GM12878 (cell line): ENCODE measurements around the gene B4GALT3. TPM values are rescaled to one million over a fixed set of nuclear protein-coding genes. Genes with fewer than 3 reads are reported as not detected.

Source experiments
- ATAC-seq: fragments of 200-7000 bp; cut with Tn5 transposase; 3 replicates; pipeline ENCODE4 v1.9.1; 2020; ENCODE audit warnings: mild to moderate bottlenecking, moderate library complexity
- BruUV-seq: library from RNA; stranded (reverse); fragments of 400-500 nt; replicated peaks from 2 replicates; lab custom pipeline; 2021; lab: Mats Ljungman, UMichigan
- CTCF ChIA-PET: fragments of 300-600 bp; sonication (Branson Sonifier 250); formaldehyde crosslinking; extraction: SDS; loops from one replicate; lab custom pipeline; 2021; ENCODE audit warnings: inconsistent platforms; lab: Yijun Ruan, JAX
- POLR2A ChIA-PET: fragments of 350-600 bp; formaldehyde crosslinking; extraction: SDS; loops from one replicate; lab custom pipeline; 2021; ENCODE audit warnings: inconsistent platforms; lab: Charles Lee
- RAD21 ChIA-PET: fragments of 300-600 bp; sonication (Branson Sonifier 250); formaldehyde crosslinking; loops from one replicate; lab custom pipeline; 2023; ENCODE audit warnings: antibody characterized with exemption; ENCODE audit not compliant: unreplicated experiment; lab: Charles Lee
- SMC1A ChIA-PET: fragments of 300-600 bp; sonication (Branson Sonifier 250); formaldehyde crosslinking; loops from one replicate; lab custom pipeline; 2023; ENCODE audit not compliant: unreplicated experiment, uncharacterized antibody; lab: Charles Lee
- DNase-seq: peaks from one replicate; pipeline ENCODE4 v3.0.0-alpha.2; 2011; ENCODE audit warnings: low read depth, low spot score
- FAIRE-seq: peaks from 3 replicates; lab custom pipeline; 2011; peaks lifted over from hg19 to GRCh38; lab: Jason Lieb, UNC
- H2AFZ ChIP-seq: 2 replicates; pipeline ENCODE4 v1.6.0; 2011; ENCODE audit warnings: low read depth, low read length, control low read depth; ENCODE audit not compliant: control insufficient read depth
- H3K27ac ChIP-seq: 2 replicates; pipeline ENCODE4 v1.5.1; 2011; ENCODE audit warnings: control low read depth; ENCODE audit not compliant: control insufficient read depth, insufficient read depth
- H3K27me3 ChIP-seq, 2 experiments: replicated peaks in 1 of 2; 2 replicates each; pipeline versions ENCODE4 v1.6.0 to v1.6.1; 2011; ENCODE audit warnings: low read length in 1 of 2; ENCODE audit not compliant: control insufficient read depth in 2 of 2, insufficient read depth in 2 of 2
- H3K36me3 ChIP-seq, 2 experiments: 2 replicates each; pipeline ENCODE4 v1.5.1; 2011; ENCODE audit warnings: low read length in 1 of 2; ENCODE audit not compliant: control insufficient read depth in 2 of 2, insufficient read depth in 2 of 2
- H3K4me1 ChIP-seq: 2 replicates; pipeline ENCODE4 v1.6.1; 2011; ENCODE audit warnings: mild to moderate bottlenecking, low read length, moderate library complexity, mixed read lengths; ENCODE audit not compliant: control insufficient read depth, insufficient read depth
- H3K4me2 ChIP-seq: 2 replicates; pipeline ENCODE4 v1.6.0; 2011; ENCODE audit warnings: control low read depth; ENCODE audit not compliant: control insufficient read depth, insufficient read depth
- H3K4me3 ChIP-seq: fragments of 200-600 bp; sonication (generic); 2 replicates; pipeline ENCODE4 v1.5.1; 2016
- H3K79me2 ChIP-seq: 2 replicates; pipeline ENCODE4 v1.6.0; 2011; ENCODE audit warnings: low read length; ENCODE audit not compliant: control insufficient read depth, insufficient read depth
- H3K9ac ChIP-seq: 2 replicates; pipeline ENCODE4 v1.8.0; 2011; ENCODE audit warnings: low read length, control low read depth, mixed read lengths; ENCODE audit not compliant: control insufficient read depth, insufficient read depth
- H3K9me3 ChIP-seq: replicated peaks from 3 replicates; pipeline ENCODE4 v1.5.1; 2011; ENCODE audit warnings: mild to moderate bottlenecking, low read length; ENCODE audit not compliant: control insufficient read depth, insufficient read depth
- H4K20me1 ChIP-seq: 2 replicates; pipeline ENCODE4 v1.6.0; 2011; ENCODE audit not compliant: control insufficient read depth, insufficient read depth
- FOXM1 ChIP-seq: IDR thresholded peaks from 2 replicates; pipeline ENCODE4 v1.6.1; 2012; ENCODE audit warnings: low read depth, mild to moderate bottlenecking, inconsistent platforms, low read length, moderate library complexity
- GATAD2B ChIP-seq: fragments of 450-650 bp; conservative IDR thresholded peaks from 2 replicates; pipeline ENCODE4 v1.6.1; 2017; ENCODE audit warnings: low read depth, mild to moderate bottlenecking, moderate library complexity
- IKZF1 ChIP-seq: fragments of 450-650 bp; conservative IDR thresholded peaks from 2 replicates; pipeline ENCODE4 v1.6.1; 2017; ENCODE audit warnings: antibody characterized with exemption, mild to moderate bottlenecking
- NFIC ChIP-seq: IDR thresholded peaks from 2 replicates; pipeline ENCODE4 v1.6.1; 2012; ENCODE audit warnings: low read depth, mild to moderate bottlenecking, inconsistent platforms, low read length, moderate library complexity
- PAX5 ChIP-seq: IDR thresholded peaks from 2 replicates; pipeline ENCODE4 v1.6.1; 2011; ENCODE audit warnings: low read depth, low read length, borderline replicate concordance
- POLR2A ChIP-seq: IDR thresholded peaks from 2 replicates; pipeline ENCODE4 v1.6.1; 2011; ENCODE audit warnings: low read depth, mild to moderate bottlenecking, low read length
- POLR2AphosphoS5 ChIP-seq: IDR thresholded peaks from 2 replicates; pipeline ENCODE4 v1.6.1; 2011; ENCODE audit warnings: mild to moderate bottlenecking, low read length, inconsistent platforms
- SMARCA5 ChIP-seq: fragments of 450-650 bp; IDR thresholded peaks from 2 replicates; pipeline ENCODE4 v1.6.1; 2017; ENCODE audit warnings: mild to moderate bottlenecking
- SPI1 ChIP-seq: IDR thresholded peaks from 2 replicates; pipeline ENCODE4 v1.6.1; 2011; ENCODE audit warnings: low read depth, mild to moderate bottlenecking, low read length, moderate library complexity, borderline replicate concordance; ENCODE audit not compliant: insufficient read depth
- STAT1 ChIP-seq: fragments of 450-650 bp; conservative IDR thresholded peaks from 2 replicates; pipeline ENCODE4 v1.6.1; 2014; ENCODE audit warnings: antibody characterized with exemption, mild to moderate bottlenecking
- TCF7 ChIP-seq: IDR thresholded peaks from 2 replicates; pipeline ENCODE4 v1.6.1; 2014; ENCODE audit warnings: antibody characterized with exemption, borderline replicate concordance
- ZNF384 ChIP-seq: IDR thresholded peaks from 2 replicates; pipeline ENCODE4 v1.6.1; 2012; ENCODE audit warnings: low read depth, mild to moderate bottlenecking, low read length, improper control_type of control experiment, borderline replicate concordance
- WGBS: methylation state at CpG from one replicate; pipeline ENCODE4 v1.1.6; 2016; ENCODE audit warnings: low lambda C conversion rate; ENCODE audit not compliant: insufficient replicate concordance, insufficient coverage; ENCODE audit errors: missing lambda C conversion rate; 5-methylcytosine and 5-hydroxymethylcytosine counted together
- in situ Hi-C: fragments of 300-500 bp; cut with MboI; formaldehyde crosslinking; loops from 9 replicates; pipeline ENCODE4 v1.14.3; 2018; ENCODE audit warnings: mixed read lengths
- intact Hi-C: fragments of 100-400 bp; cut with micrococcal nuclease; formaldehyde crosslinking; loops from one replicate; pipeline ENCODE4 v1.14.2; 2022; ENCODE audit not compliant: unreplicated experiment
- polyA plus RNA-seq, 11 experiments: library from polyadenylated mRNA; depleted of rRNA in 4 of 11; unstranded in 6 of 11; stranded (reverse) in 5 of 11; fragments of >200 nt; fragmentation: Nextera tagmentation in 4 of 11; fragmentation: Illumina TruSeq in 1 of 11; extraction: Ambion mirVana in 4 of 11; extraction: Trizol in 1 of 11; gene quantifications; 1 replicate in 1 of 11; 2 replicates in 10 of 11; pipeline versions ENCODE4 v1.2.1 to v1.2.3, GENCODE V29; 2011 to 2016; ENCODE audit warnings: inconsistent platforms in 2 of 11, missing spikeins in 2 of 11, low read depth in 1 of 11
- total RNA-seq, 4 experiments: library from RNA; depleted of rRNA in 3 of 4; stranded (reverse); fragments of >200 nt in 3 of 4; fragmentation: Illumina TruSeq in 1 of 4; extraction: Trizol in 1 of 4; gene quantifications; 2 replicates each; pipeline versions ENCODE4 v1.2.1 to v1.2.3, GENCODE V29; 2013 to 2021
- TF ChIP-seq, protein P1 (sequence below), 3 experiments: IDR thresholded peaks in 2 of 3; conservative IDR thresholded peaks in 1 of 3; 2 replicates each; pipeline ENCODE4 v1.5.1; 2011; ENCODE audit warnings: low read depth in 3 of 3, low read length in 3 of 3, mild to moderate bottlenecking in 3 of 3, control low read depth in 2 of 3, moderate library complexity in 2 of 3, inconsistent platforms in 1 of 3, mixed read lengths in 1 of 3; ENCODE audit not compliant: control insufficient read depth in 2 of 3, insufficient read depth in 1 of 3; ENCODE audit errors: extremely low read depth in 1 of 3

Gene B4GALT3
- total and polyA plus RNA-seq, 10 of the 15 experiments (the other 5 are each of a cell fraction or from before 2014, with no cell fraction given) = 27.1 to 58.9 (median 42.6) TPM

- in situ Hi-C loops (no loop called here), intact Hi-C loops (no loop called here)
These were observed 40.5 kb upstream of the B4GALT3 start for GRCh38 chr1:161217831-161218230.

More at GRCh38 chr1:161217831-161218230, 40.5 kb upstream of the B4GALT3 start:
- H3K9me3 ChIP-seq = no peaks in the 10 kb centered on the region
- H3K4me2 ChIP-seq = peak overlapping the region; percentile 63; the same call in 1 of the 2 replicates
- no peak for FAIRE-seq
- ATAC-seq = peak; percentile 16; the same call in 1 of the 3 replicates
- TF ChIP-seq TCF7 = no peak
- TF ChIP-seq STAT1 = no peak
- no peak for TF ChIP-seq FOXM1
- no peak for TF ChIP-seq IKZF1
- no peak for TF ChIP-seq POLR2A
- TF ChIP-seq, protein P1, sequence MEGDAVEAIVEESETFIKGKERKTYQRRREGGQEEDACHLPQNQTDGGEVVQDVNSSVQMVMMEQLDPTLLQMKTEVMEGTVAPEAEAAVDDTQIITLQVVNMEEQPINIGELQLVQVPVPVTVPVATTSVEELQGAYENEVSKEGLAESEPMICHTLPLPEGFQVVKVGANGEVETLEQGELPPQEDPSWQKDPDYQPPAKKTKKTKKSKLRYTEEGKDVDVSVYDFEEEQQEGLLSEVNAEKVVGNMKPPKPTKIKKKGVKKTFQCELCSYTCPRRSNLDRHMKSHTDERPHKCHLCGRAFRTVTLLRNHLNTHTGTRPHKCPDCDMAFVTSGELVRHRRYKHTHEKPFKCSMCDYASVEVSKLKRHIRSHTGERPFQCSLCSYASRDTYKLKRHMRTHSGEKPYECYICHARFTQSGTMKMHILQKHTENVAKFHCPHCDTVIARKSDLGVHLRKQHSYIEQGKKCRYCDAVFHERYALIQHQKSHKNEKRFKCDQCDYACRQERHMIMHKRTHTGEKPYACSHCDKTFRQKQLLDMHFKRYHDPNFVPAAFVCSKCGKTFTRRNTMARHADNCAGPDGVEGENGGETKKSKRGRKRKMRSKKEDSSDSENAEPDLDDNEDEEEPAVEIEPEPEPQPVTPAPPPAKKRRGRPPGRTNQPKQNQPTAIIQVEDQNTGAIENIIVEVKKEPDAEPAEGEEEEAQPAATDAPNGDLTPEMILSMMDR (IDR thresholded peaks at IDR 0.05 in 2 of 3, conservative IDR thresholded peaks at IDR 0.05 in 1 of 3; ENCODE audit: control insufficient read depth in 2 of 3, extremely low read depth in 1 of 3, insufficient read depth in 1 of 3, low read depth in 3 of 3, low read length in 3 of 3) = no peak
- TF ChIP-seq POLR2AphosphoS5 = no peak
- TF ChIP-seq NFIC = no peak
- peak; percentile 7; the same call in 1 of the 2 replicates for TF ChIP-seq SPI1
- no peak for TF ChIP-seq ZNF384
- no peak for TF ChIP-seq PAX5
- 0 out of 2 replicates have a peak, but pooled peaks have one; percentile 11 for TF ChIP-seq GATAD2B
- peak; percentile 30; the same call in 1 of the 2 replicates for TF ChIP-seq SMARCA5
- CTCF ChIA-PET = interaction anchor here (0.9 to 17.1 kb wide), 8 partner anchors 8 to 165 kb away, joined by 3 to 385 read pairs (median 16); partner anchors contain the start of genes ARHGAP30, NDUFS2 and TOMM40L
- no peak overlapping the region for H3K27ac ChIP-seq
- H3K4me1 ChIP-seq = peaks cover 21% of the 10 kb centered on the region
- peaks cover 2 to 13% of the 10 kb centered on the region in 2 experiments for H3K36me3 ChIP-seq
- DNase-seq = no peak
- SMC1A ChIA-PET = interaction anchor here (0.6 to 3.6 kb wide), 12 partner anchors 9 to 204 kb away, joined by 3 to 33 read pairs (median 4); partner anchors contain the start of genes CFAP126, NDUFS2 and TOMM40L
- no peaks in the 10 kb centered on the region for H3K79me2 ChIP-seq
- WGBS = 52% methylated on average over 5 of the region's 6 CpGs
- no peak overlapping the region for H3K9ac ChIP-seq
- H3K4me3 ChIP-seq = no peak overlapping the region; the same call in 1 of the 2 replicates
- POLR2A ChIA-PET = interaction anchor here (0.7 to 5.7 kb wide), 2 partner anchors 15 to 18 kb away, joined by 5 to 24 read pairs; partner anchors contain the start of gene NDUFS2
- H2AFZ ChIP-seq = no peak overlapping the region
- no peaks in the 10 kb centered on the region for H4K20me1 ChIP-seq
- H3K27me3 ChIP-seq = no peaks in the 10 kb centered on the region
- RAD21 ChIA-PET = interaction anchor here (0.7 to 3.1 kb wide), 6 partner anchors 8 to 161 kb away, joined by 3 to 18 read pairs (median 5); partner anchors contain the start of gene TOMM40L
- BruUV-seq = no TSS peak
